Measurements from ENCODE around the gene PAEP.

PAEP gene

GRCh38 chr9:135551031-135551430 is 10.5 kb upstream of the PAEP start:
- DNase-seq (ENCODE audit: low read depth in 2 of 2), result no peak

DNA sequence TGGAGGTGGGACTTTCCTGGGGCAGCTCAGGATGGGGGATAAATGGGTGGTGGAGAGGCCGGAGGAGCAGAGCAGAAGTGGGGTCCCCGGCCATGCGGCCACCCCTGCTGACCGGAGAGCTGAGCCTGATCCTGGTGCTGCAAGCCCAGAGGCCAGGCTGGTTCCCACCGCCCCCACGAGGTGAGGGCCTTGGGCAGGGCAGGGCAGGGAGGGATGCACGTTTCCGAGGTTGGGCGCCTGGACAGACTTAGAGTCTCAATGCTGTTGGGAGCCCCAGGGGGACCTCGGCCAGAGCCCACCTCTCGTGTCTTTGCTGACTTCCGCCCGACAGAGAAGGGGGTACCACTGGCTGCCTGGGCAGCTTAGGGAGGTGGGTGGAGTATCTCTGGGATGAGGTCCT is 10.1 kb upstream of the PAEP start:
- no peak for DNase-seq (ENCODE audit: low read depth in 2 of 2)

GRCh38 chr9:135552021-135552697 is 9.4 kb upstream of the PAEP start:
- no peak for DNase-seq (ENCODE audit: low read depth in 2 of 2)

- no peak for DNase-seq (ENCODE audit: low read depth in 2 of 2)
These were observed 8.8 kb upstream of the PAEP start for GRCh38 chr9:135552698-135553171.

DNA sequence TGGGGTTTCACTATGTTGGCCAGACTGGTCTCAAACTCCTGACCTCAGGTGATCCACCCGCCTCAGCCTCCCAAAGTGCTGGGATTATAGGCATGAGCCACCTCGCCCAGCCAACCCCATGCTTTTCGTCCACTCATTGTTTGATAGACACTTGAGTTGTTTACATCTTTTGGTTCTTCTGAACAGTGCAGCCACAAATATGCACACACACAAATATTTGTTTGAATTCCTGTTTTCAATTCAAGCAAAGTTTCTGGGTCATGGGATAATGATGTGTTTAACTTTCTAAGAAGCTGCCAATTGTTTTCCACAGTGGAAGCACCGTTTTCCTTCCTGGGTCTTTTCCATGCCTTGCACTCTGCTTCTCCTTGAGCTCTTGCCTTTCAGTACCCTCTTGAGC is 6.8 kb upstream of the PAEP start:
- no peak for DNase-seq (ENCODE audit: low read depth in 2 of 2)

- DNase-seq (ENCODE audit: low read depth in 2 of 2), result no peak
These were observed 6.4 kb upstream of the PAEP start for GRCh38 chr9:135555203-135555602.

DNA sequence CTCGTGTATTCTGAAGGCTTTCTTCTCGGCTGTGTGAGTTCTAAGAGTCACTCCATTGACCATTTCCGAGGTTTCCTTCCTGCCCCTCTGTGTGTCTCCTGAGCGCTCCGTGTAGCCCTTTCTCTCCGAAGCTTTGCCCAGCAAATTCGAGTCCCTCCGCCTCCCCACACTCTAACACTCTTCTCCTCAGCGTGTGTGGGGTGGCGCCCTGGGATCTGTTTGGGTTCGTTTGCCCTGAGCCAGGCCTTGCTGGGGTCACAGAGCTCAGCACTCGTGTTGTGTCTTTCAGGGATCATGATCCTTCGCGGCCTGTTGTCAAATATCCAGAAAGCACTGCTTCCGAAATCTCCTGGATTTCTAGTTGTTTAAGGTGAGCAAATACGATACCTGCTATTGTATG is 5.6 kb upstream of the PAEP start:
- no peak for DNase-seq (ENCODE audit: low read depth in 2 of 2)

GRCh38 chr9:135559606-135560005 is 1.9 kb upstream of the PAEP start:
- no peak for DNase-seq (ENCODE audit: low read depth in 2 of 2)

GRCh38 chr9:135562235-135562745 is 734 bp downstream of the PAEP start:
- DNase-seq (ENCODE audit: low read depth in 2 of 2), result no peak

DNA sequence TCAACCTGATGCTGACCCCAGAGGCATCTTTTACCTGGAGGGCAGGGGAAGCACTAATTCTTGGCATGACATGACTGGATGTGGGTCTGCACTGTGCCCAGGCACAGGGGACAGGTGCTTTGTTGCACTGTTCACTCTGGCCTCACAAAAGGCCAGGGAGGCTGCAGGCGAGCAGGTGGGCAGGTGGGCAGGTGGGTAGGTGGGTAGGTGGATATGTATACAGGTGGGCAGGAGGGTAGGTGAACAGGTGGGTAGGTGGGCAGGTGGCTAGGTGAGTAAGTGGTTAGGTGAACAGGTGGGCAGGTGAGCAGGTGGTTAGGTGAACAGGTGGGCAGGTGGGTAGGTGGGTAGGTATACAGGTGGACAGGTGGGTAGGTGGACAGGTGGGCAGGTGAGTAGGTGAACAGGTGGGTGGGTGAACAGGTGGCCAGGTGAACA is 1.5 kb downstream of the PAEP start:
- no peak for DNase-seq (ENCODE audit: low read depth in 2 of 2)

DNA sequence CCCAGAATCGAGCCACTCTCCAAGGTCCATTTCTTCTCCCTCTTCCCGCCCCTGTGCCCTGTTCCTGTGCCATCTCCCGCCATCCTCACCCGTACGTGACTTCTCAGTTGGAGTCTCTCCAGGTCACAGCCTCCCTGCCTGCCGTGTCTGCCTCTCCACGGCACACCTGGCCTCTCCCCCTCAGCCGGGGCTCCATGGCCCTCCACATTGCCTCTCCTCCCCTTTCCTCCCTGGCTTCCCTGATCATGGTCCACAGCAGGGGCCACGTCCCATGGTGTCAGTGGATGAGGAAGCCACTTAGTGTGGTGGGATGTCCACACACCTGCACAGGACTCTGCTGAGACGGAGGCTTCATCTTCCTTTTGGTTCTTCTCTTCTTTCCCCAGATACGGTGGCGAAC is 2.3 kb downstream of the PAEP start:
- no peak for DNase-seq (ENCODE audit: low read depth in 2 of 2)

GRCh38 chr9:135565141-135565628 is 3.6 kb downstream of the PAEP start:
- no peak for DNase-seq (ENCODE audit: low read depth in 2 of 2)

- DNase-seq (ENCODE audit: low read depth in 2 of 2), result no peak
These were observed 4.1 kb downstream of the PAEP start for GRCh38 chr9:135565636-135566035.

DNA sequence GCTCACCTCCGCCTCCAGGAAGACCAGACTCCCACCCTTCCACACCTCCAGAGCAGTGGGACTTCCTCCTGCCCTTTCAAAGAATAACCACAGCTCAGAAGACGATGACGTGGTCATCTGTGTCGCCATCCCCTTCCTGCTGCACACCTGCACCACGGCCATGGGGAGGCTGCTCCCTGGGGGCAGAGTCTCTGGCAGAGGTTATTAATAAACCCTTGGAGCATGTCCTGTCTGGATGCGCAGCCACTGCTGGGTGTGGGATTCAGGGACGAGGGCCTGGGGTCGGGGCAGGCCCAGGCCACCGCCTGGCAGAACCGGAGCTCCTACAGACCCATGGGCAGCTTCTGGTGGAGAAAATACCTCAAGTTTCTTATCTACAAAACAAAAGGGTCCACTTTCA is 5.0 kb downstream of the PAEP start:
- no peak for DNase-seq (ENCODE audit: low read depth in 2 of 2)

GRCh38 chr9:135567311-135567710 is 5.8 kb downstream of the PAEP start:
- no peak for DNase-seq (ENCODE audit: low read depth in 2 of 2)

- DNase-seq (ENCODE audit: low read depth in 2 of 2), result no peak
These were observed 6.5 kb downstream of the PAEP start for GRCh38 chr9:135568026-135568425.

- no peak for DNase-seq (ENCODE audit: low read depth in 2 of 2)
These were observed 8.9 kb downstream of the PAEP start for GRCh38 chr9:135570456-135570855.

- no peak for DNase-seq (ENCODE audit: low read depth in 2 of 2)
These were observed 10.7 kb downstream of the PAEP start for GRCh38 chr9:135572233-135572632.

DNA sequence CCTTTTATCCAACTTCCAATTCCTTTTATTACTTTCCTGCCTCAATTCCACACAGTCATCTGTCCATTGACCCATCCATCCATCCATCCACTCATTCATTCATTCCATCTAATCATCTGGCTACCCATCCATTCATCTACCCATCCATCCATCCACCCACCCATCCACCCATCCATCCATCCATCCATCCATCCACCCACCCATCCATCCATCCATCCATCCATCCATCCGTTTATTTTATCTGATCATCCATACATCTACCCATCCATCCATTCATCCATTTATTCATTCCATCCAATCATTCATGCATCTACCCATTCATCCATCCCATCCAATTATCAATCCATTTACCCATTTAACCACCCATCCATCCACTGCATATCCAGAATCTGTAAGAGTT is 11.6 kb downstream of the PAEP start:
- no peak for DNase-seq (ENCODE audit: low read depth in 2 of 2)

DNA sequence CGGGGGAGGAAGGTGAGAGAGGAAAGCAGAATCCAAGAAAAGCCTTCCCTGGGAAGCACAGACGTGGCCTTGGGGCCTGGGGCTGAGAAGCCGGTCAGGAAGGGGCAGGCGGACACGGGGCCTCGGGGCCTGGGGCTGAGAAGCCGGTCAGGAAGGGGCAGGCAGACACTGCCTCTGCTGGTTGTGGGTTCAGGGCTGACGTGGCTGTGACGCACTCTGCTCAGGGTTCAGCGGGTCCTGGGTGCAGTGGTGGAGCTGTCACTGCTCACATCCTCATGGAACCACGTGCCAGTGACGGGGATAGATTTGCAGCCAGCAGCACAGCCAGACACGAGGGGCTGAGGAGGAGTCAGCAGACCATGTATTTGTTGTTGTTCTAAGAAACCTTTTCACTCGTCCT is 12.8 kb downstream of the PAEP start:
- DNase-seq (ENCODE audit: low read depth in 2 of 2), result no peak

- no peak for DNase-seq (ENCODE audit: low read depth in 2 of 2)
These were observed 13.4 kb downstream of the PAEP start for GRCh38 chr9:135574943-135575342.

GRCh38 chr9:135575995-135576631 is 14.6 kb downstream of the PAEP start:
- DNase-seq (ENCODE audit: low read depth in 2 of 2), result no peak

GRCh38 chr9:135577256-135577655 is 15.7 kb downstream of the PAEP start:
- no peak for DNase-seq (ENCODE audit: low read depth in 2 of 2)
